Smooth muscle cell (in vitro differentiated cells): ENCODE results near the gene TXNDC17. TPM values are rescaled to one million over a fixed set of nuclear protein-coding genes. Genes with fewer than 3 reads are reported as not detected.
A peak's percentile ranks its signal among the peaks of the same experiment; 100 is the strongest.
"Not testable (repeated sequence)": the region's sequence is repeated elsewhere in the genome, so short reads cannot be mapped to it uniquely, and the experiment has no call there.

ENCODE experiments used
- DNase-seq: peaks from one replicate; lab custom pipeline; 2025; ENCODE audit not compliant: unreplicated experiment; lab: John Stamatoyannopoulos, UW
- H2AFZ ChIP-seq: fragments of 200-600 bp; sonication (generic); 2 replicates; pipeline ENCODE4 v1.6.0; 2016; ENCODE audit warnings: antibody characterized with exemption, low read depth, mild to moderate bottlenecking
- H3F3A ChIP-seq: fragments of 200-600 bp; sonication (generic); 2 replicates; pipeline ENCODE4 v1.6.0; 2017; ENCODE audit warnings: antibody characterized with exemption, low read depth
- H3K27ac ChIP-seq: fragments of 200-600 bp; sonication (generic); 2 replicates; pipeline ENCODE4 v1.5.1; 2016; ENCODE audit warnings: low read depth, mild to moderate bottlenecking
- H3K27me3 ChIP-seq: fragments of 200-600 bp; sonication (generic); 2 replicates; pipeline ENCODE4 v1.6.1; 2016; ENCODE audit warnings: low read depth, mild to moderate bottlenecking
- H3K36me3 ChIP-seq: fragments of 200-600 bp; sonication (generic); 2 replicates; pipeline ENCODE4 v1.5.1; 2016; ENCODE audit warnings: low read depth
- H3K4me1 ChIP-seq: fragments of 200-600 bp; sonication (generic); 2 replicates; pipeline ENCODE4 v1.5.1; 2016; ENCODE audit warnings: low read depth
- H3K4me2 ChIP-seq: fragments of 200-600 bp; sonication (generic); 2 replicates; pipeline ENCODE4 v1.6.0; 2016; ENCODE audit warnings: mild to moderate bottlenecking
- H3K4me3 ChIP-seq: fragments of 200-600 bp; sonication (generic); 2 replicates; pipeline ENCODE4 v1.5.1; 2016; ENCODE audit warnings: mild to moderate bottlenecking
- H3K79me2 ChIP-seq: fragments of 200-600 bp; sonication (generic); 2 replicates; pipeline ENCODE4 v1.6.0; 2016; ENCODE audit warnings: low read depth, mild to moderate bottlenecking
- H3K9ac ChIP-seq: fragments of 200-600 bp; sonication (generic); 2 replicates; pipeline ENCODE4 v1.6.0; 2016; ENCODE audit warnings: low read depth
- H3K9me3 ChIP-seq: fragments of 200-600 bp; sonication (generic); replicated peaks from 2 replicates; pipeline ENCODE4 v1.5.1; 2016; ENCODE audit warnings: low read depth
- H4K20me1 ChIP-seq: fragments of 200-600 bp; sonication (generic); 2 replicates; pipeline ENCODE4 v1.6.0; 2016; ENCODE audit warnings: low read depth
- WGBS: methylation state at CpG from one replicate; pipeline ENCODE4 v1.1.7; 2016; ENCODE audit warnings: low lambda C conversion rate; 5-methylcytosine and 5-hydroxymethylcytosine counted together
- polyA plus RNA-seq: library from polyadenylated mRNA; unstranded; fragments of >200 nt; fragmentation: Nextera tagmentation; extraction: Ambion mirVana; gene quantifications from 2 replicates; pipeline ENCODE4 v1.2.1, GENCODE V29; 2016
- total RNA-seq: library from RNA; depleted of rRNA; stranded (reverse); fragments of >200 nt; gene quantifications from 2 replicates; pipeline ENCODE4 v1.2.3, GENCODE V29; 2014
- TF ChIP-seq, protein P1 (sequence below): fragments of 200-600 bp; sonication (generic); IDR thresholded peaks from 2 replicates; pipeline ENCODE4 v1.5.1; 2017; ENCODE audit warnings: borderline replicate concordance, mild to moderate bottlenecking, antibody characterized with exemption; ENCODE audit not compliant: insufficient read depth, poor library complexity, severe bottlenecking

Gene TXNDC17
- 132 and 363 TPM in 2 replicates for total RNA-seq
- polyA plus RNA-seq = 431 and 468 TPM in 2 replicates

DNA sequence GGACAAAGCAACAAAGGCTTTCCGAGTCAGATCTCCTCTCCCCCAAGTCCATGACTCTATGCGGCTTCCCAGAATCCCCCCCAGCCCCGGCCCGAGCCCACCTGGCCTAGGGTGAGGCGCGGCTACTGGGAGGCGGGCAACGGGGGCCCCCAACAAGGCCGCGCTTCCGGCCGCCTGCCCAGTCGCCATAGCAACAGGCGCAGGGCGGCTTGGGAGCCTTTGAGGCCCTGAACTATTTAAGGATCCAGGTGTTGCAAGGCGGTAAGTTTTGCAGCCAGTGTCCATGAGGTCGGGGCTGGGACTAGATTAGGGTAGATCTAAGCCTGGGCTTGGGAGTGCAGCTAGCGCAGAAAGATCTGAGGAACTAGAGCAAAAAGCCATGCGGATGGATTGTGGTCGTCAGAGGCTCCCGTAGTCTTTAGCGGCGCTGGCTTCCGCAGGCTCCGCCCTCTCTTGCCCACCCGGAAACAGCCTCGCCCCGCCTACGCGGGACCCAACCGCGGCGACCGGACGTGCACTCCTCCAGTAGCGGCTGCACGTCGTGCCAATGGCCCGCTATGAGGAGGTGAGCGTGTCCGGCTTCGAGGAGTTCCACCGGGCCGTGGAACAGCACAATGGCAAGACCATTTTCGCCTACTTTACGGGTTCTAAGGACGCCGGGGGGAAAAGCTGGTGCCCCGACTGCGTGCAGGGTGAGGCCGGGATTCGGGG is at the start of gene TXNDC17, which contains the start of gene KIAA0753:
Gene TXNDC17 (plus strand): TSS at position 525 of the 711 bp plus-strand sequence. CDS start 23 bp downstream, at position 548.
Gene KIAA0753 (minus strand): TSS at position 176 of the 711 bp plus-strand sequence. CDS start 5,608 bp downstream, outside the sequence.
- H3K79me2 ChIP-seq = peaks cover 45% of the 10 kb centered on the region

DNA sequence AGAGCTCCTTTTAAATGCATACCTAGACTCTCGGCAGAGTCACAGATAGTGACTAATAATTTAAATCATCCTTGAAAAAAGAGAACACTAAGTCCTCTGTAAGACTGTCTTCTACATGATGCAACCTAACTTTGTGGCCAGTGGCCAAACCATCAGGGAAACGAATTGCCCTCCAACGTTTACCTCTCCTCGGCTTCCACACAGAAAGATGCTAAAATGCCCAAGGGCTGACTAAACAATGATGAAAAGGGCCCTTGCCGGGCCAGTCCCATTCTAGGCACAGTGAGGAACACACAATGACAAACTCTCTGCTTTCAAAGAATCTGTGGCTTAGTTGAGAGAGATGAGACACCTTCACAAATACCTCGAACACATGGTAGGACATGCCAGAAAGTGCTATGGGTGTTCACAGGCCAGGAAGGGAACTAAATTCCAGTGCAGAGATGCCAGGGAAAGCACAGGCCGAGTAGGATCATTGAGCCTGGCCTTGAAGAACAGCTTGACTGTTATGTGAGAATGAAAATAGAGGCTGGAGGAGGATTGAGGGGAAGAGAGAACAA is 49.2 kb upstream of the TXNDC17 start:
- Histone ChIP-seq H3K27ac (no peak overlapping the region), H3F3A (no peaks in the 10 kb centered on the region), H4K20me1 (peaks cover 2% of the 10 kb centered on the region), H3K4me3 (no peak overlapping the region), H3K36me3 (peaks cover 45% of the 10 kb centered on the region), H3K9me3 (peaks cover 4% of the 10 kb centered on the region), H3K79me2 (no peaks in the 10 kb centered on the region), H3K9ac (no peak overlapping the region), H3K4me2 (no peak overlapping the region), H2AFZ (no peak overlapping the region), H3K27me3 (no peaks in the 10 kb centered on the region), H3K4me1 (no peaks in the 10 kb centered on the region)
- TF ChIP-seq, protein P1, sequence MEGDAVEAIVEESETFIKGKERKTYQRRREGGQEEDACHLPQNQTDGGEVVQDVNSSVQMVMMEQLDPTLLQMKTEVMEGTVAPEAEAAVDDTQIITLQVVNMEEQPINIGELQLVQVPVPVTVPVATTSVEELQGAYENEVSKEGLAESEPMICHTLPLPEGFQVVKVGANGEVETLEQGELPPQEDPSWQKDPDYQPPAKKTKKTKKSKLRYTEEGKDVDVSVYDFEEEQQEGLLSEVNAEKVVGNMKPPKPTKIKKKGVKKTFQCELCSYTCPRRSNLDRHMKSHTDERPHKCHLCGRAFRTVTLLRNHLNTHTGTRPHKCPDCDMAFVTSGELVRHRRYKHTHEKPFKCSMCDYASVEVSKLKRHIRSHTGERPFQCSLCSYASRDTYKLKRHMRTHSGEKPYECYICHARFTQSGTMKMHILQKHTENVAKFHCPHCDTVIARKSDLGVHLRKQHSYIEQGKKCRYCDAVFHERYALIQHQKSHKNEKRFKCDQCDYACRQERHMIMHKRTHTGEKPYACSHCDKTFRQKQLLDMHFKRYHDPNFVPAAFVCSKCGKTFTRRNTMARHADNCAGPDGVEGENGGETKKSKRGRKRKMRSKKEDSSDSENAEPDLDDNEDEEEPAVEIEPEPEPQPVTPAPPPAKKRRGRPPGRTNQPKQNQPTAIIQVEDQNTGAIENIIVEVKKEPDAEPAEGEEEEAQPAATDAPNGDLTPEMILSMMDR = no peak
- 79% methylated on average over 7 of the region's 7 CpGs for WGBS
- no peak for DNase-seq

More for the DNA sequence above, at the start of gene TXNDC17, which contains the start of gene KIAA0753:
- WGBS = under 1% methylated on average over 50 of the region's 52 CpGs
- TF ChIP-seq, protein P1 = no peak
- H3K9me3 ChIP-seq = no peaks in the 10 kb centered on the region
- peaks cover 3% of the 10 kb centered on the region for H3K36me3 ChIP-seq
- no peaks in the 10 kb centered on the region for H3K27me3 ChIP-seq
- peak within 1 kb of the TSS; percentile 74 for H3K4me3 ChIP-seq
- H2AFZ ChIP-seq = peak within 1 kb of the TSS; percentile 73
- H3K4me2 ChIP-seq = peak within 1 kb of the TSS; percentile 90
- peak within 1 kb of the TSS; percentile 96 for H3K27ac ChIP-seq
- DNase-seq = peak; percentile 88
- H3K4me1 ChIP-seq = peaks cover 11% of the 10 kb centered on the region
- H4K20me1 ChIP-seq = peaks cover 48% of the 10 kb centered on the region
- H3K9ac ChIP-seq = peak within 1 kb of the TSS; percentile 96
- H3F3A ChIP-seq = peaks cover 6% of the 10 kb centered on the region

DNA sequence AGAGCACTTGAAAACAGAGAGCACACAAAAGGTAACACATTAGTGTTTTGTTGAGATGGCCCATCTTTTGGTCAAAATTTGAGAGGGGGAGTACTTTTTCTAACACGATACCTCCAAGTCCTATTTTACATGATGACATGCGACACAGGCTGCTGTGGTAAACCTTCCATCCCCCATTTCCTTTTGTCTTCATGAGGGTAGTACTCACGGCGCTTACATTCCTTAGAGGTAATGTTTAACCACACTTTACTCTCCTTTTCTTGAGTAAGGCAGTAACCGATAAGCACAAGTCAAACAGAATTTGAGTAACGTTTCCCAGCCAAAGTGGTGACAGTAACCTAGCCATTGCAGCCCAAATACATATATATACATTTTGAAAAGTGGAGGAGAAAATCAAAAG is 48.7 kb upstream of the TXNDC17 start:
- H3F3A ChIP-seq = no peaks in the 10 kb centered on the region
- H3K36me3 ChIP-seq = peaks cover 44% of the 10 kb centered on the region
- H3K27me3 ChIP-seq = no peaks in the 10 kb centered on the region
- no peak overlapping the region for H2AFZ ChIP-seq
- H3K9me3 ChIP-seq = no peaks in the 10 kb centered on the region
- no peaks in the 10 kb centered on the region for H3K79me2 ChIP-seq
- 90% methylated on average over 6 of the region's 6 CpGs for WGBS
- no peak overlapping the region for H3K4me2 ChIP-seq
- H3K27ac ChIP-seq = no peak overlapping the region
- no peak overlapping the region for H3K9ac ChIP-seq
- TF ChIP-seq, protein P1 = no peak
- no peaks in the 10 kb centered on the region for H3K4me1 ChIP-seq
- DNase-seq = no peak
- H3K4me3 ChIP-seq = no peak overlapping the region
- peaks cover 2% of the 10 kb centered on the region for H4K20me1 ChIP-seq

DNA sequence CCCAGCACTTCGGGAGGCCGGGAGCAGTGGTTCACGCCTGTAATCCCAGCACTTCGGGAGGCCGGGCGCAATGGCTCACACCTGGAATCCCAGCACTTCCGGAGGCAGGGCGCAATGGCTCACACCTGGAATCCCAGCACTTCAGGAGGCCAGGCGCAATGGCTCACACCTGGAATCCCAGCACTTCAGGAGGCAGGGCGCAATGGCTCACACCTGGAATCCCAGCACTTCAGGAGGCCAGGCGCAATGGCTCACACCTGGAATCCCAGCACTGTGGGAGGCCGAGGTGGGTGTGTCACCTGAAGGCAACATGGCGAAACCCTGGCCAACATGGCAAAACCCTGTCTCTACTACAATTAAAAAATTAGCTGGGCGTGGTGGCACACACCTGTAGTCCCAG is 47.5 kb upstream of the TXNDC17 start:
- not testable (repeated sequence) for H2AFZ ChIP-seq

More for the DNA sequence above, 47.5 kb upstream of the TXNDC17 start:
- H3K4me3 ChIP-seq, H3K27me3 ChIP-seq, DNase-seq, H3K27ac ChIP-seq, H3K9me3 ChIP-seq, H3K79me2 ChIP-seq, H3K9ac ChIP-seq, H3K4me1 ChIP-seq, H3F3A ChIP-seq, H3K4me2 ChIP-seq, H4K20me1 ChIP-seq: not testable (repeated sequence)
- peaks cover 46% of the 10 kb centered on the region for H3K36me3 ChIP-seq
- 99% methylated on average over 14 of the region's 14 CpGs for WGBS
